Hepatocyte (in vitro differentiated cells): ENCODE measurements around the gene KLHL17.

Experiments
- EZH2 ChIP-seq: fragments of 200-600 bp; sonication (generic); IDR thresholded peaks from 2 replicates; pipeline ENCODE4 v1.6.1; 2016; ENCODE audit warnings: antibody characterized with exemption, mild to moderate bottlenecking, borderline replicate concordance
- TF ChIP-seq, protein P1 (sequence below): fragments of 200-600 bp; sonication (generic); IDR thresholded peaks from 2 replicates; pipeline ENCODE4 v1.5.1; 2016; ENCODE audit warnings: antibody characterized with exemption, mild to moderate bottlenecking; ENCODE audit not compliant: poor library complexity

GRCh38 chr1:978069-978834, 17.9 kb downstream of the KLHL17 start:
- TF ChIP-seq, protein P1, sequence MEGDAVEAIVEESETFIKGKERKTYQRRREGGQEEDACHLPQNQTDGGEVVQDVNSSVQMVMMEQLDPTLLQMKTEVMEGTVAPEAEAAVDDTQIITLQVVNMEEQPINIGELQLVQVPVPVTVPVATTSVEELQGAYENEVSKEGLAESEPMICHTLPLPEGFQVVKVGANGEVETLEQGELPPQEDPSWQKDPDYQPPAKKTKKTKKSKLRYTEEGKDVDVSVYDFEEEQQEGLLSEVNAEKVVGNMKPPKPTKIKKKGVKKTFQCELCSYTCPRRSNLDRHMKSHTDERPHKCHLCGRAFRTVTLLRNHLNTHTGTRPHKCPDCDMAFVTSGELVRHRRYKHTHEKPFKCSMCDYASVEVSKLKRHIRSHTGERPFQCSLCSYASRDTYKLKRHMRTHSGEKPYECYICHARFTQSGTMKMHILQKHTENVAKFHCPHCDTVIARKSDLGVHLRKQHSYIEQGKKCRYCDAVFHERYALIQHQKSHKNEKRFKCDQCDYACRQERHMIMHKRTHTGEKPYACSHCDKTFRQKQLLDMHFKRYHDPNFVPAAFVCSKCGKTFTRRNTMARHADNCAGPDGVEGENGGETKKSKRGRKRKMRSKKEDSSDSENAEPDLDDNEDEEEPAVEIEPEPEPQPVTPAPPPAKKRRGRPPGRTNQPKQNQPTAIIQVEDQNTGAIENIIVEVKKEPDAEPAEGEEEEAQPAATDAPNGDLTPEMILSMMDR: no peak
- no peak for TF ChIP-seq EZH2
